HFF-Myc (cell line): ENCODE data around the gene FAM216B.
A peak's percentile ranks its signal among the peaks of the same experiment; 100 is the strongest.

Experiments
- DNase-seq: peaks from one replicate; pipeline ENCODE4 v3.0.0-alpha.2; 2011; ENCODE audit warnings: low read depth; ENCODE audit errors: extremely low read depth
- H3K4me3 ChIP-seq: replicated peaks from 2 replicates; pipeline ENCODE4 v1.5.1; 2011; ENCODE audit warnings: low read depth, mild to moderate bottlenecking, control low read depth, low read length
- CTCF ChIP-seq: IDR thresholded peaks from 2 replicates; pipeline ENCODE4 v1.5.1; 2012; ENCODE audit warnings: mild to moderate bottlenecking, low read depth, low read length, control low read depth; ENCODE audit errors: missing control alignments

The FAM216B gene

GRCh38 chr13:42745655-42746054, 35.7 kb upstream of the FAM216B start:
- no peak for TF ChIP-seq CTCF
- H3K4me3 ChIP-seq: no peak overlapping the region
- no peak for DNase-seq

- H3K4me3 ChIP-seq: no peak overlapping the region
- TF ChIP-seq CTCF: no peak
- DNase-seq: peak; percentile 7
Observed at GRCh38 chr13:42746866-42747265, 34.5 kb upstream of the FAM216B start.

GRCh38 chr13:42747399-42747873, 33.9 kb upstream of the FAM216B start:
- DNase-seq: peak; percentile 97
- no peak overlapping the region for H3K4me3 ChIP-seq
- no peak for TF ChIP-seq CTCF

- no peak for TF ChIP-seq CTCF
- no peak for DNase-seq
- no peak overlapping the region for H3K4me3 ChIP-seq
Observed at GRCh38 chr13:42750794-42751193, 30.6 kb upstream of the FAM216B start.

- TF ChIP-seq CTCF: no peak
- no peak overlapping the region for H3K4me3 ChIP-seq
- no peak for DNase-seq
Observed at GRCh38 chr13:42751693-42752092, 29.7 kb upstream of the FAM216B start.

GRCh38 chr13:42752731-42753130, 28.7 kb upstream of the FAM216B start:
- TF ChIP-seq CTCF: no peak
- no peak overlapping the region for H3K4me3 ChIP-seq
- no peak for DNase-seq

GRCh38 chr13:42753697-42754096, 27.7 kb upstream of the FAM216B start:
- DNase-seq: no peak
- TF ChIP-seq CTCF: no peak
- no peak overlapping the region for H3K4me3 ChIP-seq
